ENCODE data around the gene WAPL.
"Not testable (repeated sequence)": the region's sequence is repeated elsewhere in the genome, so short reads cannot be mapped to it uniquely, and the experiment has no call there.

The WAPL gene

GRCh38 chr10:86409183-86409582 is 112.4 kb downstream of the WAPL start:
- no peak for DNase-seq

GRCh38 chr10:86403183-86403797 is 118.3 kb downstream of the WAPL start:
- no peak for DNase-seq

GRCh38 chr10:86402283-86402941 is 119.2 kb downstream of the WAPL start:
- DNase-seq = no peak

GRCh38 chr10:86401588-86402282 is 119.9 kb downstream of the WAPL start:
- DNase-seq = peak; percentile 23

- DNase-seq = peak; percentile 80
Measured at GRCh38 chr10:86400705-86401587, 120.6 kb downstream of the WAPL start.

GRCh38 chr10:86399879-86400704 is 121.5 kb downstream of the WAPL start:
- peak; percentile 96 for DNase-seq

- DNase-seq = no peak
Measured at GRCh38 chr10:86399514-86399878, 122.1 kb downstream of the WAPL start.

GRCh38 chr10:86397120-86397519 is 124.5 kb downstream of the WAPL start:
- no peak for DNase-seq

- DNase-seq = no peak
Measured at GRCh38 chr10:86393862-86394455, 127.6 kb downstream of the WAPL start.

GRCh38 chr10:86393362-86393761 is 128.2 kb downstream of the WAPL start:
- no peak for DNase-seq

- DNase-seq = no peak
Measured at GRCh38 chr10:86392723-86393094, 128.9 kb downstream of the WAPL start.

- no peak for DNase-seq
Measured at GRCh38 chr10:86391986-86392722, 129.4 kb downstream of the WAPL start.

GRCh38 chr10:86391236-86391840 is 130.3 kb downstream of the WAPL start:
- no peak for DNase-seq

GRCh38 chr10:86390337-86391120 is 131.1 kb downstream of the WAPL start:
- DNase-seq = no peak

GRCh38 chr10:86389441-86390193 is 132.0 kb downstream of the WAPL start:
- no peak for DNase-seq

- DNase-seq = not testable (repeated sequence)
Measured at GRCh38 chr10:86389109-86389440, 132.5 kb downstream of the WAPL start.

GRCh38 chr10:86388119-86388704 is 133.4 kb downstream of the WAPL start:
- DNase-seq = no peak

- no peak for DNase-seq
Measured at GRCh38 chr10:86387178-86387794, 134.3 kb downstream of the WAPL start.
